Measurements from ENCODE around the gene RHNO1.
"Not testable (repeated sequence)": the region's sequence is repeated elsewhere in the genome, so short reads cannot be mapped to it uniquely, and the experiment has no call there.

DNA sequence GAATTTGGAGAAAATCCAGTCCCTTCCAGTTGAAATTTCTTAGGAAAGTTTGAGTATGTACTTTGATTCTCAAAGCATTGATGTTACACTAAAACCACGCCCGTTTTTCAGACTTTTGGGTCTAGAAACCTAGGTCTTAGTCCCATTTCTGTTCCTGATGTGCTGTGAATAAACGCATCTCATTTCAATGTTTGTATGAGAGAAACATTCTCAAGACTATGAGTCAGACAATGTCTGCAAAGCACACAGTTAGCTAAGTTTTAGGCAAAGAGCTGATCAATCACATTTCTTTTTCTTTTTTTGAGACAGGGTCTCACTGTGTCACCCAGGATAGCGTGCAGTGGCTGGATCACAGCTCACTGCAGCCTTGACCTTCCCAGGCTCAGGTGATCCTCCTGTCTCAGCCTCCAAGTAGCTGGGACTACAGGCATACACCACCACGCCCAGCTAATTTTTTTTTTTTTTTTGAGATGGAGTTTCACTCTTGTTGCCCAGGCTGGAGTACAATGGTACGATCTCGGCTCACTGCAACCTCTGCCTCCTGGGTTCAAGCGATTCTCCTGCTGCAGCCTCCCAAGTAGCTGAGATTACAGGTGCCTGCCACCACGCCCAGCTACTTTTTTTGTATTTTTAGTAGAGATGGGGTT lies 7.9 kb upstream of the RHNO1 start:
- TF ChIP-seq, protein P1, sequence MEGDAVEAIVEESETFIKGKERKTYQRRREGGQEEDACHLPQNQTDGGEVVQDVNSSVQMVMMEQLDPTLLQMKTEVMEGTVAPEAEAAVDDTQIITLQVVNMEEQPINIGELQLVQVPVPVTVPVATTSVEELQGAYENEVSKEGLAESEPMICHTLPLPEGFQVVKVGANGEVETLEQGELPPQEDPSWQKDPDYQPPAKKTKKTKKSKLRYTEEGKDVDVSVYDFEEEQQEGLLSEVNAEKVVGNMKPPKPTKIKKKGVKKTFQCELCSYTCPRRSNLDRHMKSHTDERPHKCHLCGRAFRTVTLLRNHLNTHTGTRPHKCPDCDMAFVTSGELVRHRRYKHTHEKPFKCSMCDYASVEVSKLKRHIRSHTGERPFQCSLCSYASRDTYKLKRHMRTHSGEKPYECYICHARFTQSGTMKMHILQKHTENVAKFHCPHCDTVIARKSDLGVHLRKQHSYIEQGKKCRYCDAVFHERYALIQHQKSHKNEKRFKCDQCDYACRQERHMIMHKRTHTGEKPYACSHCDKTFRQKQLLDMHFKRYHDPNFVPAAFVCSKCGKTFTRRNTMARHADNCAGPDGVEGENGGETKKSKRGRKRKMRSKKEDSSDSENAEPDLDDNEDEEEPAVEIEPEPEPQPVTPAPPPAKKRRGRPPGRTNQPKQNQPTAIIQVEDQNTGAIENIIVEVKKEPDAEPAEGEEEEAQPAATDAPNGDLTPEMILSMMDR (IDR thresholded peaks at IDR 0.05; ENCODE audit: insufficient read depth, low read length, poor library complexity, severe bottlenecking), result not testable (repeated sequence)
- not testable (repeated sequence) for TF ChIP-seq EZH2phosphoT487 (conservative IDR thresholded peaks at IDR 0.05; ENCODE audit: low read length)

All from SU-DHL-6 (cell line).